ENCODE results near the gene GIT1. TPM values are rescaled to one million over a fixed set of nuclear protein-coding genes. Genes with fewer than 3 reads are reported as not detected.

The GIT1 gene
- total RNA-seq, 2 experiments from 2014 or later: 44.3 to 60.2 TPM

- Histone ChIP-seq H3K9me3 (ENCODE audit: low read length) (no peaks in the 10 kb centered on the region), H3K4me1 (ENCODE audit: insufficient read depth, low read length, poor library complexity, severe bottlenecking) (peaks cover 17% of the 10 kb centered on the region), H3K4me3 (ENCODE audit: low read depth, low read length, poor library complexity, severe bottlenecking) (no peak overlapping the region), H3K4me2 (ENCODE audit: low read length) (no peak overlapping the region), H3K27ac (ENCODE audit: low read depth, low read length, poor library complexity, severe bottlenecking) (no peak overlapping the region), H3K79me2 (ENCODE audit: insufficient read depth, low read depth, low read length) (no peaks in the 10 kb centered on the region), H3K36me3 (ENCODE audit: insufficient read depth, low read length) (peaks cover 82% of the 10 kb centered on the region), H3K9me2 (ENCODE audit: insufficient read depth, low read length) (no peaks in the 10 kb centered on the region), H2AFZ (ENCODE audit: low read length) (no peak overlapping the region), H4K20me1 (ENCODE audit: insufficient read depth, low read length) (no peaks in the 10 kb centered on the region)
- intact Hi-C loops (cut with micrococcal nuclease; ENCODE audit: unreplicated experiment): no loop called here
- TF ChIP-seq, protein P1, sequence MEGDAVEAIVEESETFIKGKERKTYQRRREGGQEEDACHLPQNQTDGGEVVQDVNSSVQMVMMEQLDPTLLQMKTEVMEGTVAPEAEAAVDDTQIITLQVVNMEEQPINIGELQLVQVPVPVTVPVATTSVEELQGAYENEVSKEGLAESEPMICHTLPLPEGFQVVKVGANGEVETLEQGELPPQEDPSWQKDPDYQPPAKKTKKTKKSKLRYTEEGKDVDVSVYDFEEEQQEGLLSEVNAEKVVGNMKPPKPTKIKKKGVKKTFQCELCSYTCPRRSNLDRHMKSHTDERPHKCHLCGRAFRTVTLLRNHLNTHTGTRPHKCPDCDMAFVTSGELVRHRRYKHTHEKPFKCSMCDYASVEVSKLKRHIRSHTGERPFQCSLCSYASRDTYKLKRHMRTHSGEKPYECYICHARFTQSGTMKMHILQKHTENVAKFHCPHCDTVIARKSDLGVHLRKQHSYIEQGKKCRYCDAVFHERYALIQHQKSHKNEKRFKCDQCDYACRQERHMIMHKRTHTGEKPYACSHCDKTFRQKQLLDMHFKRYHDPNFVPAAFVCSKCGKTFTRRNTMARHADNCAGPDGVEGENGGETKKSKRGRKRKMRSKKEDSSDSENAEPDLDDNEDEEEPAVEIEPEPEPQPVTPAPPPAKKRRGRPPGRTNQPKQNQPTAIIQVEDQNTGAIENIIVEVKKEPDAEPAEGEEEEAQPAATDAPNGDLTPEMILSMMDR (conservative IDR thresholded peaks at IDR 0.05; ENCODE audit: low read length): no peak
- TF ChIP-seq EZH2phosphoT487 (IDR thresholded peaks at IDR 0.05; ENCODE audit: borderline replicate concordance, low read depth, low read length): no peak
- POLR2A ChIA-PET: interaction anchor here (0.5 to 2.1 kb wide), 4 partner anchors 8 to 683 kb away, joined by 3 to 4 read pairs (median 4); no protein-coding TSS in a partner anchor
- CTCF ChIA-PET (ENCODE audit: unreplicated experiment): no interaction called here
- DNase-seq (ENCODE audit: low spot score): no peak
- no TSS peak for BruUV-seq (replicated peaks)
Observed at GRCh38 chr17:29577385-29578211, 11.8 kb downstream of the GIT1 start.

DNA sequence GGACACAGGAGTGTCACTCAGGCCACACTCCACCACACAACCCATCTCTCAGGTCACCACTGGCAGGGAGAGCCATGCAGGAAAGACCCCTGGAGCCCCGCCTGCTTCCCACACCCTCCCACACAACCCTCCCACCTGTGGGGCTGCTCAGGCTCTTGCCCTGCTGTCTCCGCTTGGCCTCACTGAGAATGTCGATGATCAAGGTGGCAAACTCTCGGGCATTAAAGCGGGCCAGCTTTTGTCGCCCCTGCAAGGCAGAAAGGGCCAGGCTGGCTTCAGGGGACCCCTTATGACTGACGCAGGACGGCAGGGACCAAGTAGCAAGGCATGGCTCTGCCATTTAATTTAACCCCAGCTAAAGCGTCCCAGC, 12.5 kb downstream of the GIT1 start:
- no peak for DNase-seq (ENCODE audit: low spot score)
- no peak for TF ChIP-seq EZH2phosphoT487 (IDR thresholded peaks at IDR 0.05; ENCODE audit: borderline replicate concordance, low read depth, low read length)
- TF ChIP-seq, protein P1 (conservative IDR thresholded peaks at IDR 0.05; ENCODE audit: low read length): no peak
- Histone ChIP-seq H3K4me1 (ENCODE audit: insufficient read depth, low read length, poor library complexity, severe bottlenecking) (peaks cover 17% of the 10 kb centered on the region), H2AFZ (ENCODE audit: low read length) (no peak overlapping the region), H3K4me3 (ENCODE audit: low read depth, low read length, poor library complexity, severe bottlenecking) (no peak overlapping the region), H3K79me2 (ENCODE audit: insufficient read depth, low read depth, low read length) (no peaks in the 10 kb centered on the region), H3K27ac (ENCODE audit: low read depth, low read length, poor library complexity, severe bottlenecking) (no peak overlapping the region), H3K36me3 (ENCODE audit: insufficient read depth, low read length) (peaks cover 76% of the 10 kb centered on the region), H3K9me2 (ENCODE audit: insufficient read depth, low read length) (no peaks in the 10 kb centered on the region), H3K4me2 (ENCODE audit: low read length) (no peak overlapping the region), H3K9me3 (ENCODE audit: low read length) (no peaks in the 10 kb centered on the region), H4K20me1 (ENCODE audit: insufficient read depth, low read length) (no peaks in the 10 kb centered on the region)
- ChIA-PET CTCF (ENCODE audit: unreplicated experiment) (no interaction called here), POLR2A (interaction anchor here (0.5 to 1.9 kb wide), 2 partner anchors 9 to 223 kb away, joined by 3 to 4 read pairs; no protein-coding TSS in a partner anchor)
- intact Hi-C loops (cut with micrococcal nuclease; ENCODE audit: unreplicated experiment): no loop called here
- BruUV-seq (replicated peaks): no TSS peak
